B cell (primary cell): ENCODE data around the gene RNF141. TPM values are rescaled to one million over a fixed set of nuclear protein-coding genes. Genes with fewer than 3 reads are reported as not detected.

Source experiments
- ATAC-seq: fragments of 200-7000 bp; cut with Tn5 transposase; one replicate; pipeline ENCODE4 v1.10.0; 2021; ENCODE audit warnings: low read depth, mild to moderate bottlenecking, moderate number of reproducible peaks, moderate library complexity
- CTCF ChIA-PET: fragments of 350-600 bp; sonication (Branson Sonifier 250); formaldehyde crosslinking; loops from one replicate; lab custom pipeline; 2021; ENCODE audit warnings: antibody characterized with exemption, inconsistent platforms; lab: Charles Lee
- POLR2A ChIA-PET: fragments of 350-600 bp; sonication (Branson Sonifier 250); formaldehyde crosslinking; loops from one replicate; lab custom pipeline; 2021; ENCODE audit warnings: antibody characterized with exemption; lab: Charles Lee
- DNase-seq: peaks from one replicate; pipeline ENCODE4 v3.0.0; 2013
- H2AFZ ChIP-seq: 2 replicates; pipeline ENCODE4 v1.6.1; 2012; ENCODE audit warnings: mild to moderate bottlenecking, low read depth, low read length; ENCODE audit not compliant: insufficient read depth, poor library complexity, severe bottlenecking
- H3K27ac ChIP-seq, 2 donors: 1 replicate in 1 of 2; 2 replicates in 1 of 2; pipeline ENCODE4 v1.5.1; 2012 to 2013; ENCODE audit warnings: low read length in 2 of 2, mild to moderate bottlenecking in 2 of 2, moderate library complexity in 1 of 2
- H3K27me3 ChIP-seq, 4 experiments: fragments of 200-600 bp in 1 of 4; sonication (generic) in 1 of 4; replicated peaks in 1 of 4; 1 replicate in 2 of 4; 2 replicates in 2 of 4; pipeline versions ENCODE4 v1.6.1 to v1.7.0; 2013 to 2016; ENCODE audit warnings: low read length in 3 of 4, mild to moderate bottlenecking in 2 of 4, mixed read lengths in 1 of 4, moderate library complexity in 1 of 4; ENCODE audit not compliant: insufficient read depth in 4 of 4, control insufficient read depth in 3 of 4; ENCODE audit errors: control extremely low read depth in 1 of 4
- H3K36me3 ChIP-seq, 2 experiments: replicated peaks in 1 of 2; 1 replicate in 1 of 2; 2 replicates in 1 of 2; pipeline versions ENCODE4 v1.6.1 to v1.7.1; 2013; ENCODE audit warnings: low read length in 1 of 2; ENCODE audit not compliant: insufficient read depth in 2 of 2, control insufficient read depth in 1 of 2; ENCODE audit errors: control extremely low read depth in 1 of 2, extremely low read depth in 1 of 2
- H3K4me1 ChIP-seq, 2 donors: fragments of 200-600 bp in 1 of 2; sonication (generic) in 1 of 2; 1 replicate in 1 of 2; 2 replicates in 1 of 2; pipeline versions ENCODE4 v1.5.1 to v1.6.1; 2013 to 2017; ENCODE audit warnings: low read length in 2 of 2; ENCODE audit not compliant: control insufficient read depth in 2 of 2, insufficient read depth in 2 of 2
- H3K4me2 ChIP-seq: replicated peaks from 2 replicates; pipeline ENCODE3; 2012; ENCODE audit warnings: mild to moderate bottlenecking, low read depth, low read length; ENCODE audit not compliant: poor library complexity, severe bottlenecking
- H3K4me3 ChIP-seq, 5 experiments: fragments of 200-600 bp in 1 of 5; sonication (generic) in 1 of 5; 1 replicate in 3 of 5; 2 replicates in 2 of 5; pipeline versions ENCODE4 v1.5.1 to v1.7.0; 2011 to 2016; ENCODE audit warnings: low read length in 4 of 5, mild to moderate bottlenecking in 4 of 5, low read depth in 2 of 5, control low read depth in 1 of 5, moderate library complexity in 1 of 5; ENCODE audit not compliant: insufficient read depth in 1 of 5; ENCODE audit errors: control extremely low read depth in 1 of 5, extremely low read depth in 1 of 5
- H3K79me2 ChIP-seq: fragments of 200-600 bp; sonication (generic); one replicate; pipeline ENCODE4 v1.6.0; 2016; ENCODE audit warnings: low read length; ENCODE audit not compliant: control insufficient read depth, insufficient read depth
- H3K9ac ChIP-seq: fragments of 200-600 bp; sonication (generic); 2 replicates; pipeline ENCODE4 v1.6.1; 2017; ENCODE audit warnings: mild to moderate bottlenecking, low read length, moderate library complexity
- H3K9me3 ChIP-seq, 3 donors: one replicate each; pipeline versions ENCODE4 v1.6.1 to v1.7.1; 2013; ENCODE audit warnings: low read length in 2 of 3; ENCODE audit not compliant: control insufficient read depth in 2 of 3, insufficient read depth in 1 of 3; ENCODE audit errors: control extremely low read depth in 1 of 3
- H4K20me1 ChIP-seq: 2 replicates; pipeline ENCODE4 v1.6.0; 2012; ENCODE audit warnings: mild to moderate bottlenecking, low read length; ENCODE audit not compliant: insufficient read depth, control insufficient read depth, poor library complexity, severe bottlenecking
- H3K27ac Mint-ChIP-seq: one replicate; pipeline ENCODE4 v1.8.0; 2021; ENCODE audit warnings: mixed read lengths
- H3K27me3 Mint-ChIP-seq: one replicate; pipeline ENCODE4 v1.8.0; 2021; ENCODE audit warnings: mixed read lengths
- H3K4me1 Mint-ChIP-seq: one replicate; pipeline ENCODE4 v1.8.0; 2021; ENCODE audit warnings: mixed read lengths
- H3K4me3 Mint-ChIP-seq: one replicate; pipeline ENCODE4 v1.8.0; 2021; ENCODE audit warnings: mixed read lengths
- H3K9me3 Mint-ChIP-seq: one replicate; pipeline ENCODE4 v1.8.0; 2022; ENCODE audit warnings: mixed read lengths; ENCODE audit not compliant: insufficient read depth
- CTCF ChIP-seq: fragments of 200-600 bp; IDR thresholded peaks from one replicate; pipeline ENCODE4 v1.8.0; 2022; ENCODE audit warnings: antibody characterized with exemption, mild to moderate bottlenecking
- EZH2 ChIP-seq: IDR thresholded peaks from 2 replicates; pipeline ENCODE4 v1.6.1; 2012; ENCODE audit warnings: borderline replicate concordance, low read depth, mild to moderate bottlenecking, moderate library complexity, low read length; ENCODE audit not compliant: insufficient read depth, poor library complexity, severe bottlenecking
- WGBS: methylation state at CpG from one replicate; pipeline ENCODE4 v1.1.5; 2013; ENCODE audit warnings: missing lambda C conversion rate; ENCODE audit not compliant: insufficient coverage; 5-methylcytosine and 5-hydroxymethylcytosine counted together
- intact Hi-C: fragments of 100-400 bp; cut with micrococcal nuclease; formaldehyde crosslinking; loops from one replicate; pipeline ENCODE4 v1.10.0; 2022
- polyA plus RNA-seq: library from polyadenylated mRNA; depleted of rRNA; stranded (reverse); fragments of >200 nt; gene quantifications from 2 replicates; pipeline ENCODE4 v1.2.3, GENCODE V29; 2012
- total RNA-seq, 2 donors: library from RNA; stranded (reverse); fragments of 120-200 nt in 1 of 2; gene quantifications; 1 replicate in 1 of 2; 2 replicates in 1 of 2; pipeline versions ENCODE4 v1.2.3 to v1.2.4, GENCODE V29; 2013 to 2022

The RNF141 gene
- total and polyA plus RNA-seq, 2 donors (not counting 1 experiment from before 2014, with no cell fraction given), result 23.3 to 48.2 TPM

GRCh38 chr11:10462746-10463300, 78.2 kb downstream of the RNF141 start:
- no peak overlapping the region for H3K27ac ChIP-seq
- ATAC-seq (no peak), DNase-seq (no peak)
- Mint-ChIP-seq H3K4me3 (no peak overlapping the region), H3K9me3 (no peaks in the 10 kb centered on the region), H3K27ac (no peak overlapping the region), H3K4me1 (peaks cover 52% of the 10 kb centered on the region), H3K27me3 (no peaks in the 10 kb centered on the region)
- 92% methylated on average over 2 of the region's 5 CpGs for WGBS
- intact Hi-C loops, result no loop called here
- TF ChIP-seq EZH2, result no peak
- no peak for TF ChIP-seq CTCF
- no peaks in the 10 kb centered on the region for H3K9me3 ChIP-seq
- H3K27me3 ChIP-seq, result no peaks in the 10 kb centered on the region
- H3K9ac ChIP-seq, result no peak overlapping the region
- ChIA-PET POLR2A (no interaction called here), CTCF (interaction anchor here (1.1 to 1.8 kb wide), 2 partner anchors 49 to 57 kb away, joined by 3 to 5 read pairs; no protein-coding TSS in a partner anchor)
- H2AFZ ChIP-seq, result no peak overlapping the region
- H3K4me3 ChIP-seq, result no peak overlapping the region
- H3K4me2 ChIP-seq, result no peak overlapping the region
- peaks cover 44% of the 10 kb centered on the region for H4K20me1 ChIP-seq
- H3K79me2 ChIP-seq, result peaks cover 95% of the 10 kb centered on the region
- H3K4me1 ChIP-seq, result peaks cover 37 to 40% of the 10 kb centered on the region in 2 donors
- peaks cover 5 to 65% of the 10 kb centered on the region in 2 experiments for H3K36me3 ChIP-seq

Other genes with a start within 250 kb of the RNF141 start
- gene SBF2, start 247.0 kb downstream of the RNF141 start, total RNA-seq, result 17.7 and 20.6 TPM in 2 replicates
- 4.5 and 5.6 TPM in 2 replicates for gene SBF2, start 247.0 kb downstream of the RNF141 start, polyA plus RNA-seq
- 5.6 and 10.4 TPM in 2 replicates for gene ADM, start 236.1 kb downstream of the RNF141 start, total RNA-seq
- 0.84 and 2.3 TPM in 2 replicates for gene ADM, start 236.1 kb downstream of the RNF141 start, polyA plus RNA-seq
- gene AMPD3, start 85.9 kb downstream of the RNF141 start, total RNA-seq, result 82.4 and 85.5 TPM in 2 replicates
- 40.1 and 48.3 TPM in 2 replicates for gene AMPD3, start 85.9 kb downstream of the RNF141 start, polyA plus RNA-seq
- not detected in 2 replicates for gene LYVE1, start 27.5 kb upstream of the RNF141 start, total RNA-seq
- not detected in 2 replicates for gene LYVE1, start 27.5 kb upstream of the RNF141 start, polyA plus RNA-seq
- 0.32 and 0.58 TPM in 2 replicates for gene IRAG1, start 152.6 kb upstream of the RNF141 start, total RNA-seq
- gene IRAG1, start 152.6 kb upstream of the RNF141 start, polyA plus RNA-seq, result 0.27 and 0.49 TPM in 2 replicates
- 46.7 and 52.0 TPM in 2 replicates for gene CTR9, start 210.1 kb upstream of the RNF141 start, total RNA-seq
- 8.4 and 9.0 TPM in 2 replicates for gene CTR9, start 210.1 kb upstream of the RNF141 start, polyA plus RNA-seq